Mesenteric fat pad (tissue), 1 donor: ENCODE results near the gene EPHB2. TPM values are rescaled to one million over a fixed set of nuclear protein-coding genes. Genes with fewer than 3 reads are reported as not detected.

ENCODE experiments used
- DNase-seq: peaks from one replicate; pipeline ENCODE4 v3.0.0-alpha.2; 2020; ENCODE audit warnings: low spot score
- total RNA-seq: library from RNA; stranded (reverse); fragmentation: NEBNext Ultra II Directional; extraction: Animal tissue kit (Norgen Biotek cat#: 25700); gene quantifications from one replicate; pipeline ENCODE4 v1.2.1, GENCODE V29; 2021
- donor health status: DM: yes; HTN: yes; CAD: no.

Gene EPHB2
- total RNA-seq, 1 donor from 2014 or later, result 5.7 TPM

GRCh38 chr1:22876359-22877111, 165.9 kb downstream of the EPHB2 start:
- no peak for DNase-seq

DNA sequence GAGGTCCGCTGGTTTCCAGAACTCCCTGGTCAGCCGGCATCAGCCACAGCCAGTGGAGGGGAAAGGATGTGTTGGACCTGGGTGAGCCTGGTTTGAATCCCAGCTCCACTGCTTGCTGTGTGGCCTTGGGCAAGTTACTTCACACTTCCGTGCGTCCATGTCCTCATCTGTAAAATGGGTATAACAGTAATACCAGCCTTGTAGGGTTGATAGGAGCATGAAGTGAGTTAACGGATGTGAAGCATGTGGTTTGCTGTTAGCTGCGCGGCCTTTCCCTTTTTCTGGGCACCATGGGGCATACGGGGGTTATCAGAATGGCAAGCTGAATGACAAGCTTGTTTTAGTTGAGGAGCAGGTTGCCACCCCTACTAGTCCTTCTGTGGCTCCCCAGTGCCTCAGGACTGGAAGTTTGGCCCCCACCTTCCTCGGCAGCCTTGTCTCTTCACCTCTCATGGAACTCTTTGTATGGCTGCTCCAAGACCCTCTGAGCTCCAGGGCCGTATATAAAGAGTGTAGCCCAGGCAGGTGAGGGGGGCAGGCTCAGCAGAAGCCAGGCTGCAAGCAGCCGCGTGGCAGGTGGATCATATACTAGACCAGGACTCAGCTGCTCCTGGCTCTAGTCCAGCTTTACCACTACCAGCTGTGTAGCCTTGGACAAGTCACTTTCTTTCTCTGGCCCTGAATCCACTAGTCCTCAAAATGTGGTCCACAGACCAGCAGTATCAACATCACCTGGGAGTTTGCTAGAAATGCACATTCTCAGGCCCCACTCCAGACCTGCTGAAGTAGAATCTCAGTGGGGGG, 166.7 kb downstream of the EPHB2 start:
- DNase-seq, result no peak

- no peak for DNase-seq
Measured at GRCh38 chr1:22877980-22878379, 167.3 kb downstream of the EPHB2 start.

- no peak for DNase-seq
Measured at GRCh38 chr1:22878626-22879025, 168.0 kb downstream of the EPHB2 start.

DNA sequence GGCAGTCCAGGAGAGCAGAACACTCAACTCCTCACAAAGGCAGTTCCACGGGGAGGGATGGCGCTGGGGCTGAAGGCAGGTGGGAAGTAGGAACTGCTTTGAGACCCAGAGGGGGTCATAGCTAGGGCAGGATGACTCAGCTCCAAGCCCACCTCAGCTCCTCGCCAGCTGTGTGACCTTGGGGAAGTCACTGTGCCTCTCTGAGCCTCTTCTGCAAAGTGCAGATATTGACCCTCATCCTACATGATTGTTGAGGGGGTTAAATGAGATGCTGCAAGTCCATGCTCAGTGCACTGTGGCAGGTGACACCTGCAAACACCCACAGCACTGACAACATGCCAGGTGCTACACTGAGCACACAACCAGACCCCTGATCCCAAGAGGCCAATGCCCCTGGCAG, 168.8 kb downstream of the EPHB2 start:
- no peak for DNase-seq

DNA sequence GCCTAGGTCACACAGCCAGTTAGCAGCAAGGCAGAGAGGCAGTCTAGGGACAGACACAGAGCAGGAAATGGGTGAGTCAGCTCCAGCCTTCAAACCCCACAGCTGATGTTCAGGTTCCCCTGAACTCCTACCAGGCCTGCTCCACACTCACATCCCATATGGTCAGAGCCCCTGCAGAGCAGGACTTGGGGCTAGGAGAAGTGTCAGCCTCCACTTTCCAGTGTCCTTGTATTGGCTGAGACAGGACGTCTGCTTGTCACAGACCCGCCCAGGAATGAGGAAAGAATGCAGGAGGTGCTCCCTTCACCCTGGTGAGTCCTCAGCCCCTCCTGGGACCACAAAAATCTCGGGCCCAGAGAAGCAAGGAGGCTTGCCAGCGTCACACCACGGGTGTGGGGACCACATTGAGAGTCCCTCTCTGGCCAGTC, 169.5 kb downstream of the EPHB2 start:
- no peak for DNase-seq

- no peak for DNase-seq
Measured at GRCh38 chr1:22883406-22883805, 172.8 kb downstream of the EPHB2 start.

DNA sequence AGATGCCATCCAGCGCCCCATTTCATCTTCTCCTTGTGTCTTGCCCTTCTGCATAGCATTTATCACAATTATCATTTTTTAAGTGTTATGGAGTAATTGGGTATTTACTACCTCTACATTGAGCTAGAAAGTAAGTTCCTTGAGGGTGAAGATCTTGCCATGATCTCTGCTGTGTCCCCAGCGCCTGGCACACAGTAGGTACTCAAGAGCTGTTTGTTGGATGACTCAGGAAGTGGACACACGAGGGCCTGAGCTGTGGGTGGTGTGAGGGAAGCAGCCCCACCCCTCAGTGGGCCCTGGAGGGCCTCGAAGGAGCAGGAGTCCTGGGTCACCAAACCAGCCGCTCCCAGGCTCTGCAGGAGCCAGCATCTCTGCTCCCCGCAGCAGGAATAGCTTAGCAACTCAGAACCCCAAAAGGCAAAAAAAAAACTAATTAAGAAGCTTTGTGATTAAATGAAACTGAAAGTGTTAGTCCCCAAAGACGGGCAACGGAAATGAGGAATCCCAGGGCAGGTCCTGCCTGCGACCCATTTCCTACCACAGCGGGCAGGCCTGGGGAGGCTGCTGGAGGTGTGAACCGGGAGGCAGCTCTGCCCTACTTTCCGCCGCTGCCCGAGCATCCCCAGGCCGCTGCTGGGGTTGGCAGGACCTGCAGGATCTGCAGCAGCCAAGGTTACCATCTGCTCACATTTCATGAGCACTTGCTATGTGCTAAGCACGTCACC, 174.3 kb downstream of the EPHB2 start:
- DNase-seq, result no peak

GRCh38 chr1:22886211-22886610, 175.6 kb downstream of the EPHB2 start:
- DNase-seq, result no peak

- no peak for DNase-seq
Measured at GRCh38 chr1:22887491-22887890, 176.9 kb downstream of the EPHB2 start.

- no peak for DNase-seq
Measured at GRCh38 chr1:22888320-22889075, 177.9 kb downstream of the EPHB2 start.

- DNase-seq, result no peak
Measured at GRCh38 chr1:22889213-22889827, 178.7 kb downstream of the EPHB2 start.

DNA sequence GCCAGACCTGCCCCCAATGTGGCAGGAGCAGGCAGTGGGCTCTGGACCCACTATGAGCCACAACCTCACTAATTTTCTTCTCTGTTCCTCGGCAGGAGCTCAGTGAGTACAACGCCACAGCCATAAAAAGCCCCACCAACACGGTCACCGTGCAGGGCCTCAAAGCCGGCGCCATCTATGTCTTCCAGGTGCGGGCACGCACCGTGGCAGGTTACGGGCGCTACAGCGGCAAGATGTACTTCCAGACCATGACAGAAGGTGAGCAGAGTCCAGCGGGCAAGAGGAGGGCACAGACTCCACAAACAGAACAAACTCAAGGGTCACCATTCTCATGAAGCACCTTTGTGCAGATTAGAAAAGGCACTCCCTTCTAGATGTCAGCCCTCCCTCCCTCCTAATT, 182.2 kb downstream of the EPHB2 start:
- no peak for DNase-seq

DNA sequence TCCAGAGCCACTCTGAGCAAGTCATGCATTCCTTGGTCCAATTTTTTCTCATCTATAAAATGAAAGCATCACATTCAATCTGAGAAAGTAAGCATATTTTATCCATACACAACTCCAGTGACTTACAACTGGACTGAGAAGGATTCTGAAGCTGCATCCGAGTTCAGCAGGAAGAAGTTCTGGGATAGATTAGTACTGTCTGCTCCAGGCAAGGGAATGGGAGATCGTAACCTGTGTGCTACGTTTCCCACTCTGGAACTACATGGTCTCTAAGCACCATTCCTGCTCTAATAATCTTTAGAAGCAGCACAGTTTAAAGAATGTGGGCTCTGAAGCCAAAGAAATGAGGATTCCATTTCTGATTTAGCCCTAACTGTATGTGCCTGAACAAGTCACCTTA, 182.7 kb downstream of the EPHB2 start:
- DNase-seq, result no peak

- DNase-seq, result no peak
Measured at GRCh38 chr1:22895357-22895756, 184.7 kb downstream of the EPHB2 start.

- DNase-seq, result no peak
Measured at GRCh38 chr1:22896184-22896583, 185.5 kb downstream of the EPHB2 start.

GRCh38 chr1:22900451-22900850, 189.8 kb downstream of the EPHB2 start:
- no peak for DNase-seq

GRCh38 chr1:22903113-22903512, 192.5 kb downstream of the EPHB2 start:
- DNase-seq, result no peak

GRCh38 chr1:22906968-22907367, 196.3 kb downstream of the EPHB2 start:
- no peak for DNase-seq

- DNase-seq, result no peak
Measured at GRCh38 chr1:22907528-22907927, 196.9 kb downstream of the EPHB2 start.
